Measurements from ENCODE around the gene TMEM259. TPM values are rescaled to one million over a fixed set of nuclear protein-coding genes. Genes with fewer than 3 reads are reported as not detected.

The TMEM259 gene
- total RNA-seq, 2 donors from 2014 or later, result 270 to 318 TPM

- no peak overlapping the region for H3K27ac Mint-ChIP-seq
- no peaks in the 10 kb centered on the region for H3K27me3 Mint-ChIP-seq
- ATAC-seq, result no peak
These were observed 6.5 kb downstream of the TMEM259 start for GRCh38 chr19:1014161-1015060.

GRCh38 chr19:1013218-1013617 is 7.7 kb downstream of the TMEM259 start:
- ATAC-seq (no peak), DNase-seq (no peak)
- H3K9me3 ChIP-seq (ENCODE audit: control insufficient read depth, low read length, poor library complexity, severe bottlenecking), result no peaks in the 10 kb centered on the region
- Mint-ChIP-seq H3K36me3 (ENCODE audit: low read depth) (no peaks in the 10 kb centered on the region), H3K4me1 (peaks cover 15% of the 10 kb centered on the region), H3K27me3 (no peaks in the 10 kb centered on the region), H3K27ac (no peak overlapping the region), H3K4me3 (no peak overlapping the region)

More at GRCh38 chr19:1014161-1015060, 6.5 kb downstream of the TMEM259 start:
- Mint-ChIP-seq H3K4me3 (no peak overlapping the region), H3K4me1 (peaks cover 21% of the 10 kb centered on the region), H3K36me3 (ENCODE audit: low read depth) (no peaks in the 10 kb centered on the region)
- H3K9me3 ChIP-seq (ENCODE audit: control insufficient read depth, low read length, poor library complexity, severe bottlenecking), result no peaks in the 10 kb centered on the region
- DNase-seq, result no peak

GRCh38 chr19:1012334-1012733 is 8.6 kb downstream of the TMEM259 start:
- Mint-ChIP-seq H3K4me3 (no peak overlapping the region), H3K27ac (no peak overlapping the region), H3K36me3 (ENCODE audit: low read depth) (no peaks in the 10 kb centered on the region), H3K4me1 (peaks cover 8% of the 10 kb centered on the region), H3K27me3 (no peaks in the 10 kb centered on the region)
- H3K9me3 ChIP-seq (ENCODE audit: control insufficient read depth, low read length, poor library complexity, severe bottlenecking), result no peaks in the 10 kb centered on the region
- DNase-seq, result no peak
- ATAC-seq, result no peak

- no peaks in the 10 kb centered on the region for H3K27me3 Mint-ChIP-seq
- H3K4me3 Mint-ChIP-seq, result no peak overlapping the region
- no peaks in the 10 kb centered on the region for H3K9me3 ChIP-seq (ENCODE audit: control insufficient read depth, low read length, poor library complexity, severe bottlenecking)
- DNase-seq, result no peak
- no peak overlapping the region for H3K27ac Mint-ChIP-seq
- no peaks in the 10 kb centered on the region for H3K36me3 Mint-ChIP-seq (ENCODE audit: low read depth)
- peaks cover 6% of the 10 kb centered on the region for H3K4me1 Mint-ChIP-seq
- ATAC-seq, result no peak
These were observed 9.0 kb downstream of the TMEM259 start for GRCh38 chr19:1011831-1012333.

- Mint-ChIP-seq H3K27me3 (no peaks in the 10 kb centered on the region), H3K36me3 (ENCODE audit: low read depth) (no peaks in the 10 kb centered on the region), H3K4me3 (no peak overlapping the region), H3K27ac (no peak overlapping the region), H3K4me1 (peaks cover 4% of the 10 kb centered on the region)
- DNase-seq (no peak), ATAC-seq (no peak)
- H3K9me3 ChIP-seq (ENCODE audit: control insufficient read depth, low read length, poor library complexity, severe bottlenecking), result no peaks in the 10 kb centered on the region
These were observed 10.1 kb downstream of the TMEM259 start for GRCh38 chr19:1010586-1011510.

- Mint-ChIP-seq H3K27ac (no peak overlapping the region), H3K4me1 (peaks cover 2% of the 10 kb centered on the region), H3K36me3 (ENCODE audit: low read depth) (no peaks in the 10 kb centered on the region), H3K4me3 (no peak overlapping the region), H3K27me3 (no peaks in the 10 kb centered on the region)
- DNase-seq (no peak), ATAC-seq (no peak)
- H3K9me3 ChIP-seq (ENCODE audit: control insufficient read depth, low read length, poor library complexity, severe bottlenecking), result no peaks in the 10 kb centered on the region
These were observed 10.9 kb downstream of the TMEM259 start for GRCh38 chr19:1009981-1010538.

GRCh38 chr19:1009041-1009980 is 11.6 kb downstream of the TMEM259 start:
- DNase-seq (no peak), ATAC-seq (no peak)
- H3K36me3 Mint-ChIP-seq (ENCODE audit: low read depth), result no peaks in the 10 kb centered on the region
- H3K4me1 Mint-ChIP-seq, result peaks cover 2% of the 10 kb centered on the region
- H3K27me3 Mint-ChIP-seq, result no peaks in the 10 kb centered on the region
- no peak overlapping the region for H3K27ac Mint-ChIP-seq
- no peak overlapping the region for H3K4me3 Mint-ChIP-seq
- no peaks in the 10 kb centered on the region for H3K9me3 ChIP-seq (ENCODE audit: control insufficient read depth, low read length, poor library complexity, severe bottlenecking)

GRCh38 chr19:1008268-1009040 is 12.5 kb downstream of the TMEM259 start:
- Mint-ChIP-seq H3K4me1 (no peaks in the 10 kb centered on the region), H3K4me3 (peak overlapping the region; percentile 19), H3K27ac (no peak overlapping the region), H3K27me3 (no peaks in the 10 kb centered on the region), H3K36me3 (ENCODE audit: low read depth) (no peaks in the 10 kb centered on the region)
- no peaks in the 10 kb centered on the region for H3K9me3 ChIP-seq (ENCODE audit: control insufficient read depth, low read length, poor library complexity, severe bottlenecking)
- no peak for DNase-seq
- no peak for ATAC-seq

- Mint-ChIP-seq H3K36me3 (ENCODE audit: low read depth) (peaks cover 1% of the 10 kb centered on the region), H3K27ac (no peak overlapping the region), H3K4me3 (no peak overlapping the region), H3K27me3 (peaks cover 2% of the 10 kb centered on the region), H3K4me1 (peaks cover under 1% of the 10 kb centered on the region)
- no peak for DNase-seq
- no peaks in the 10 kb centered on the region for H3K9me3 ChIP-seq (ENCODE audit: control insufficient read depth, low read length, poor library complexity, severe bottlenecking)
- no peak for ATAC-seq
These were observed 13.3 kb downstream of the TMEM259 start for GRCh38 chr19:1007399-1008251.

GRCh38 chr19:1006711-1007398 is 14.1 kb downstream of the TMEM259 start:
- peaks cover 2% of the 10 kb centered on the region for H3K4me1 Mint-ChIP-seq
- peaks cover 2% of the 10 kb centered on the region for H3K36me3 Mint-ChIP-seq (ENCODE audit: low read depth)
- H3K27ac Mint-ChIP-seq, result peak overlapping the region; percentile 19
- H3K27me3 Mint-ChIP-seq, result peaks cover 6% of the 10 kb centered on the region
- no peaks in the 10 kb centered on the region for H3K9me3 ChIP-seq (ENCODE audit: control insufficient read depth, low read length, poor library complexity, severe bottlenecking)
- DNase-seq (no peak), ATAC-seq (no peak)
- H3K4me3 Mint-ChIP-seq, result no peak overlapping the region
